Kidney (tissue), 22 donors: Measurements from ENCODE around the gene PSMB5. TPM values are rescaled to one million over a fixed set of nuclear protein-coding genes. Genes with fewer than 3 reads are reported as not detected.

Experiments used
- DNase-seq, 5 donors: peaks; one replicate each; pipeline ENCODE4 v3.0.0-alpha.2; 2013 to 2020
- FAIRE-seq: peaks from 2 replicates; lab custom pipeline; 2012; peaks lifted over from hg19 to GRCh38; lab: Jason Lieb, UNC
- H3K27ac ChIP-seq, 2 donors: one replicate each; pipeline ENCODE4 v1.7.0; 2013; ENCODE audit warnings: low read depth in 2 of 2, low read length in 2 of 2, inconsistent platforms in 1 of 2
- H3K27me3 ChIP-seq: one replicate; pipeline ENCODE4 v1.7.1; 2013; ENCODE audit warnings: low read length, inconsistent platforms; ENCODE audit not compliant: control insufficient read depth, insufficient read depth
- H3K36me3 ChIP-seq, 3 donors: one replicate each; pipeline versions ENCODE4 v1.7.0 to v1.7.1; 2013; ENCODE audit warnings: low read length in 3 of 3, control low read depth in 1 of 3, inconsistent platforms in 1 of 3; ENCODE audit not compliant: insufficient read depth in 3 of 3, control insufficient read depth in 2 of 3
- H3K4me1 ChIP-seq, 3 donors: one replicate each; pipeline versions ENCODE4 v1.7.0 to v1.7.1; 2013; ENCODE audit warnings: low read length in 3 of 3, inconsistent platforms in 1 of 3, low read depth in 1 of 3; ENCODE audit not compliant: control insufficient read depth in 2 of 3, insufficient read depth in 2 of 3
- H3K4me3 ChIP-seq, 3 donors: one replicate each; pipeline versions ENCODE4 v1.7.0 to v1.8.1; 2013; ENCODE audit warnings: low read length in 3 of 3, control low read depth in 1 of 3, inconsistent platforms in 1 of 3
- H3K9ac ChIP-seq, 3 donors: one replicate each; pipeline versions ENCODE4 v1.7.0 to v1.7.1; 2013; ENCODE audit warnings: low read length in 3 of 3, control low read depth in 1 of 3, inconsistent platforms in 1 of 3
- H3K9me3 ChIP-seq, 3 donors: one replicate each; pipeline versions ENCODE4 v1.7.0 to v1.7.1; 2013; ENCODE audit warnings: low read length in 3 of 3, control low read depth in 1 of 3, inconsistent platforms in 1 of 3; ENCODE audit not compliant: control insufficient read depth in 2 of 3, insufficient read depth in 1 of 3
- intact Hi-C: fragments of 100-400 bp; cut with DNase I; formaldehyde crosslinking; loops from one replicate; pipeline ENCODE4 v1.11.1; 2022
- long read RNA-seq, 10 donors: library from polyadenylated mRNA in 1 of 10; unstranded in 1 of 10; transcript quantifications; one replicate each; pipeline ENCODE4 v2.0.0 and lab custom pipeline, GENCODE V29; 2021 to 2026
- polyA plus RNA-seq: library from polyadenylated mRNA; stranded (reverse); fragments of 350-450 nt; fragmentation: Illumina TruSeq; extraction: RNeasy Lipid Tissue Mini Kit (QIAGEN cat#74804); gene quantifications from one replicate; pipeline ENCODE4 v1.2.3, GENCODE V29; 2014; ENCODE audit warnings: low read depth, low replicate concordance; ENCODE audit not compliant: insufficient read depth
- total RNA-seq: library from RNA; stranded (reverse); fragmentation: NEBNext Ultra II Directional; extraction: Animal tissue kit (Norgen Biotek cat#: 25700); gene quantifications from one replicate; pipeline ENCODE4 v1.2.1, GENCODE V29; 2021
- TF ChIP-seq, protein P1 (sequence below): IDR thresholded peaks from 3 replicates; pipeline ENCODE4 v1.5.1; 2012; ENCODE audit warnings: mild to moderate bottlenecking, moderate library complexity, borderline replicate concordance; ENCODE audit not compliant: insufficient read depth; ENCODE audit errors: extremely low read depth
- donor health status: control.
- donor health status: control.
- donor health status: control.
- donor health status: control.
- donor health status: control.
- donor health status: DM: yes; HTN: yes; CAD: no.
- donor health status: Normal renal cell carcinoma (clear cell type).

The PSMB5 gene
- total RNA-seq (87.1 TPM), polyA plus RNA-seq (190 TPM)
- long read RNA-seq, donor 1, transcript PSMB5-206 (3 exons, 444 nt), result minor isoform, 5 of 122 reads
- long read RNA-seq, donor 1, transcript PSMB5-202 (3 exons, 1,294 nt), result major isoform, 72 of 122 reads
- long read RNA-seq, donor 1, partial matches to known transcripts, result 33 of 122 reads
- long read RNA-seq, donor 1, other reads (novel, unspliced or antisense), result 7 of 122 reads
- long read RNA-seq, donor 2, transcript PSMB5-206 (3 exons, 444 nt), result minor isoform, 6 of 244 reads
- long read RNA-seq, donor 2, transcript PSMB5-202 (3 exons, 1,294 nt), result major isoform, 128 of 244 reads
- long read RNA-seq, donor 2, partial matches to known transcripts, result 96 of 244 reads
- long read RNA-seq, donor 2, other reads (novel, unspliced or antisense), result 9 of 244 reads
- long read RNA-seq, donor 3, transcript PSMB5-202 (3 exons, 1,294 nt), result major isoform, 127 of 232 reads
- long read RNA-seq, donor 3, partial matches to known transcripts, result 97 of 232 reads
- long read RNA-seq, donor 3, other reads (novel, unspliced or antisense), result 0 of 232 reads
- long read RNA-seq, donor 4, transcript PSMB5-202 (3 exons, 1,294 nt), result major isoform, 55 of 87 reads
- long read RNA-seq, donor 4, partial matches to known transcripts, result 23 of 87 reads
- long read RNA-seq, donor 4, other reads (novel, unspliced or antisense), result 0 of 87 reads
- long read RNA-seq, donor 5, transcript PSMB5-202 (3 exons, 1,294 nt), result major isoform, 8 of 16 reads
- long read RNA-seq, donor 5, partial matches to known transcripts, result 8 of 16 reads
- long read RNA-seq, donor 5, other reads (novel, unspliced or antisense), result 0 of 16 reads
- long read RNA-seq, donor 6, transcript PSMB5-202 (3 exons, 1,294 nt), result major isoform, 207 of 450 reads
- long read RNA-seq, donor 6, transcript PSMB5-206 (3 exons, 444 nt), result minor isoform, 16 of 450 reads
- long read RNA-seq, donor 6, partial matches to known transcripts, result 214 of 450 reads
- long read RNA-seq, donor 6, other reads (novel, unspliced or antisense), result 7 of 450 reads
- long read RNA-seq, donor 7, transcript PSMB5-202 (3 exons, 1,294 nt), result major isoform, 40 of 52 reads
- long read RNA-seq, donor 7, partial matches to known transcripts, result 1 of 52 reads
- long read RNA-seq, donor 7, other reads (novel, unspliced or antisense), result 8 of 52 reads
- long read RNA-seq, donor 8, transcript PSMB5-202 (3 exons, 1,294 nt), result major isoform, 121 of 189 reads
- long read RNA-seq, donor 8, partial matches to known transcripts, result 55 of 189 reads
- long read RNA-seq, donor 8, other reads (novel, unspliced or antisense), result 5 of 189 reads
- long read RNA-seq, donor 9, transcript PSMB5-202 (3 exons, 1,294 nt), result major isoform, 55 of 98 reads
- long read RNA-seq, donor 9, partial matches to known transcripts, result 40 of 98 reads
- long read RNA-seq, donor 9, other reads (novel, unspliced or antisense), result 0 of 98 reads
- long read RNA-seq, donor 10, transcript PSMB5-206 (3 exons, 444 nt), result minor isoform, 5 of 123 reads
- long read RNA-seq, donor 10, transcript PSMB5-202 (3 exons, 1,294 nt), result major isoform, 70 of 123 reads
- long read RNA-seq, donor 10, partial matches to known transcripts, result 43 of 123 reads
- long read RNA-seq, donor 10, other reads (novel, unspliced or antisense), result 0 of 123 reads

DNA sequence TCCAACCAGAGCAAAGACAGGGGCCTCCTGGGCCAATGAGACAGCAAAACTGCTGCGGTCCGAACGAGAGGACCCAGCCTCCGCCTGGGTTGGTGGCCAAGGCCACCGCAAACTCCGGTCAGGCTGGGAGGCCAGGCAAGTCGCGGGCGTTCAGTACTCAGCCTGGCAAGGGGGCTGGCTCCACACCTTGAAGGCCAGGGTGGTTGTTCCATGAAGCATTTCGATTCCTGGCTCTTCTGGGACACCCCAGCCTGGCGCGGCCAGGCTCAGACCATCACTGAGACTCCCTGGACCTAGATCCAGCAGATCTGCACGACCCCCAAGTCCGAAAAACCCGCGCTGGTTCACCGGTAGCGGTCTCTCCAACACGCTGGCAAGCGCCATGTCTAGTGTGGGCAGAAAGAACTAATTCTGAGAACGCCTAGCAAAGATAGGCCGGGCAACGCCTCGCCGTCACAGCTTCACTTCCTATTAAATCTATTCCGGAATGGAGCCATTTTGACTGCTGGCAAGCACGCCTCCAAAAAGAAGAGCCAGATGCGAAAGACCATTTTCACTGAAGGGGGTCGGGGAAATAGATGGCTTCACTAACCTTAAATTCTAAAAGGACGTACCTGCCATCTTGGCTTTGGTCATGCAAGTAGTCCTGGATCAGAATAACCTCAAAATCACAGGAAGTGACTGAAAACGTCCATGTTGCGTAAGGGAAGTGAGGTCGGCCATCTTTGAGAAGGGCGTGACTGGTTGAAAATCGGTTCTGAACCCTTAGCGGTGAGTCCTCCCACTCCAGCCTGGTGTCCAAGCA lies at the start of gene PSMB5:
Gene PSMB5, minus strand, starts transcription at position 403 of the 805 bp plus-strand sequence. Its CDS starts 19 bp downstream, at position 384.
- Histone ChIP-seq H3K9ac (peak within 1 kb of the TSS; percentile 79 to 99 (median 90)), H3K4me1 (peaks cover 0 to 6% (median 6%) of the 10 kb centered on the region in 3 donors), H3K4me3 (peak within 1 kb of the TSS; percentile 86 to 99 (median 96)), H3K9me3 (no peaks in the 10 kb centered on the region), H3K36me3 (peaks cover 8 to 14% (median 13%) of the 10 kb centered on the region in 3 donors), H3K27ac (peak within 1 kb of the TSS; percentile 98 to 100), H3K27me3 (no peaks in the 10 kb centered on the region)
- FAIRE-seq, result no peak
- DNase-seq, result peak; percentile 91 to 98 (median 94)
- intact Hi-C loops, result no loop called here
- TF ChIP-seq, protein P1, sequence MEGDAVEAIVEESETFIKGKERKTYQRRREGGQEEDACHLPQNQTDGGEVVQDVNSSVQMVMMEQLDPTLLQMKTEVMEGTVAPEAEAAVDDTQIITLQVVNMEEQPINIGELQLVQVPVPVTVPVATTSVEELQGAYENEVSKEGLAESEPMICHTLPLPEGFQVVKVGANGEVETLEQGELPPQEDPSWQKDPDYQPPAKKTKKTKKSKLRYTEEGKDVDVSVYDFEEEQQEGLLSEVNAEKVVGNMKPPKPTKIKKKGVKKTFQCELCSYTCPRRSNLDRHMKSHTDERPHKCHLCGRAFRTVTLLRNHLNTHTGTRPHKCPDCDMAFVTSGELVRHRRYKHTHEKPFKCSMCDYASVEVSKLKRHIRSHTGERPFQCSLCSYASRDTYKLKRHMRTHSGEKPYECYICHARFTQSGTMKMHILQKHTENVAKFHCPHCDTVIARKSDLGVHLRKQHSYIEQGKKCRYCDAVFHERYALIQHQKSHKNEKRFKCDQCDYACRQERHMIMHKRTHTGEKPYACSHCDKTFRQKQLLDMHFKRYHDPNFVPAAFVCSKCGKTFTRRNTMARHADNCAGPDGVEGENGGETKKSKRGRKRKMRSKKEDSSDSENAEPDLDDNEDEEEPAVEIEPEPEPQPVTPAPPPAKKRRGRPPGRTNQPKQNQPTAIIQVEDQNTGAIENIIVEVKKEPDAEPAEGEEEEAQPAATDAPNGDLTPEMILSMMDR, result no peak

DNA sequence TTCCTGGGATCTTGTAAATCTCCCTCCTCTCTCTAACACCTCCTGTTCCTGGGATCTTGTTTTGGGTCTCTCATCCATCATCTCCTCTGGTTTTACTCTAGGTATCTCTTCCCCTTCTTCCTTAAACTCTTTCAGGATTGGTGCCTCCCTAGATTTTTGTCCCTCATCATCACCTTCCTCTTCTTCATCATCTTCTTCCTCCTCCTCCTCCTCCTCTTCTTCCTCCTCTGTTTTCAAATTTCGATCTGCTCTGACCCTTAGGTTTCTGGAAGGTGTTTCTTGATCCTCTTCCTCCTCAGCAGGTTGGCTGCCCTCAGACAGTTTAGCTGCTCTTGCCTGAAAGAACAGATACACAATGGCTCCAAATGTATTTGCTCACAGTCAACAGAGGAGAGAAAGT lies 45.8 kb upstream of the PSMB5 start:
- FAIRE-seq, result no peak
- TF ChIP-seq, protein P1, result no peak
- H3K4me1 ChIP-seq, result peaks cover 0 to 3% (median 0%) of the 10 kb centered on the region in 3 donors
- H3K27me3 ChIP-seq, result no peaks in the 10 kb centered on the region
- no peak overlapping the region for H3K27ac ChIP-seq
- no peak overlapping the region for H3K4me3 ChIP-seq
- intact Hi-C loops, result no loop called here
- H3K9me3 ChIP-seq, result no peaks in the 10 kb centered on the region
- DNase-seq, result no peak
- no peak overlapping the region for H3K9ac ChIP-seq
- H3K36me3 ChIP-seq, result peaks cover 23 to 75% (median 42%) of the 10 kb centered on the region in 3 donors
